H1 (cell line): ENCODE results near the gene WAC. TPM values are rescaled to one million over a fixed set of nuclear protein-coding genes. Genes with fewer than 3 reads are reported as not detected.

Source experiments
- CTCF ChIA-PET: fragments of 300-600 bp; sonication (Branson Sonifier 250); formaldehyde crosslinking; loops from one replicate; lab custom pipeline; 2021; ENCODE audit not compliant: partially characterized antibody; lab: Charles Lee
- POLR2A ChIA-PET: fragments of 300-600 bp; sonication (Branson Sonifier 250); formaldehyde crosslinking; loops from one replicate; lab custom pipeline; 2021; ENCODE audit warnings: inconsistent platforms; ENCODE audit not compliant: partially characterized antibody; lab: Charles Lee
- DNase-seq, 2 experiments: peaks; one replicate each; pipeline versions ENCODE4 v3.0.0 to v3.0.0-alpha.2; 2010 to 2022; ENCODE audit warnings: low spot score in 2 of 2, low read depth in 1 of 2, mixed read lengths in 1 of 2
- FAIRE-seq: peaks from 2 replicates; lab custom pipeline; 2011; peaks lifted over from hg19 to GRCh38; lab: Jason Lieb, UNC
- H2AFZ ChIP-seq: 2 replicates; pipeline ENCODE4 v1.8.1; 2012; ENCODE audit warnings: low read length, inconsistent platforms
- H2AK5ac ChIP-seq: 2 replicates; pipeline ENCODE4 v1.6.1; 2013; ENCODE audit warnings: low read depth, low read length
- H2BK120ac ChIP-seq: replicated peaks from 2 replicates; pipeline ENCODE3; 2013; ENCODE audit warnings: low read depth, low read length, inconsistent platforms
- H2BK12ac ChIP-seq: 2 replicates; pipeline ENCODE4 v1.6.1; 2013; ENCODE audit warnings: low read depth, low read length
- H2BK15ac ChIP-seq: 2 replicates; pipeline ENCODE4 v1.6.1; 2013; ENCODE audit warnings: low read length
- H2BK20ac ChIP-seq: 2 replicates; pipeline ENCODE4 v1.6.1; 2013; ENCODE audit warnings: low read length
- H2BK5ac ChIP-seq: 2 replicates; pipeline ENCODE4 v1.6.1; 2013; ENCODE audit warnings: low read depth, low read length
- H3K14ac ChIP-seq: 2 replicates; pipeline ENCODE4 v1.6.1; 2013; ENCODE audit warnings: inconsistent platforms; ENCODE audit not compliant: insufficient read length
- H3K18ac ChIP-seq: 2 replicates; pipeline ENCODE4 v1.6.1; 2013; ENCODE audit warnings: low read length; ENCODE audit errors: extremely low read depth
- H3K23ac ChIP-seq: 2 replicates; pipeline ENCODE4 v1.6.1; 2013; ENCODE audit warnings: inconsistent platforms; ENCODE audit not compliant: insufficient read length
- H3K23me2 ChIP-seq: 2 replicates; pipeline ENCODE4 v1.6.1; 2013; ENCODE audit warnings: low read depth, low read length
- H3K27ac ChIP-seq: 2 replicates; pipeline ENCODE4 v1.6.1; 2011; ENCODE audit warnings: low read depth, low read length, inconsistent platforms
- H3K27me3 ChIP-seq, 4 experiments: replicated peaks in 1 of 4; 1 replicate in 1 of 4; 2 replicates in 3 of 4; pipeline versions ENCODE4 v1.6.1 to v1.8.1; 2011 to 2013; ENCODE audit warnings: low read length in 3 of 4, mild to moderate bottlenecking in 3 of 4, inconsistent platforms in 2 of 4, mixed read lengths in 2 of 4, moderate library complexity in 1 of 4; ENCODE audit not compliant: control insufficient read depth in 3 of 4, insufficient read depth in 3 of 4; ENCODE audit errors: extremely low read depth in 1 of 4
- H3K36me3 ChIP-seq, 4 experiments: 2 replicates each; pipeline versions ENCODE4 v1.6.1 to v1.8.1; 2011 to 2013; ENCODE audit warnings: mild to moderate bottlenecking in 4 of 4, low read length in 3 of 4, moderate library complexity in 2 of 4, control low read depth in 1 of 4, inconsistent platforms in 1 of 4; ENCODE audit not compliant: insufficient read depth in 4 of 4, control insufficient read depth in 2 of 4
- H3K4ac ChIP-seq: replicated peaks from 2 replicates; pipeline ENCODE3; 2013; ENCODE audit warnings: low read length, low read depth, mixed read lengths, inconsistent platforms; ENCODE audit not compliant: insufficient read length
- H3K4me1 ChIP-seq, 4 experiments: replicated peaks in 1 of 4; 1 replicate in 1 of 4; 2 replicates in 3 of 4; pipeline versions ENCODE4 v1.6.1 to v1.8.1; 2011 to 2013; ENCODE audit warnings: low read length in 3 of 4, inconsistent platforms in 2 of 4, mixed read lengths in 1 of 4; ENCODE audit not compliant: insufficient read depth in 4 of 4, control insufficient read depth in 3 of 4
- H3K4me2 ChIP-seq, 2 experiments: 2 replicates each; pipeline versions ENCODE4 v1.6.1 to v1.8.1; 2011 to 2013; ENCODE audit warnings: low read depth in 2 of 2, low read length in 2 of 2, control low read depth in 1 of 2, inconsistent platforms in 1 of 2, mild to moderate bottlenecking in 1 of 2; ENCODE audit not compliant: insufficient read depth in 1 of 2
- H3K4me3 ChIP-seq, 4 experiments: fragments of 200-600, 300-600 bp in 1 of 4; sonication (generic), shearing (Covaris generic), sonication (Bioruptor Twin) in 1 of 4; 2 replicates each; pipeline versions ENCODE4 v1.5.1 to v1.8.1; 2011 to 2016; ENCODE audit warnings: low read length in 4 of 4, low read depth in 3 of 4, control low read depth in 2 of 4, inconsistent platforms in 2 of 4, mild to moderate bottlenecking in 2 of 4, mixed read lengths in 1 of 4, moderate library complexity in 1 of 4; ENCODE audit not compliant: insufficient read depth in 2 of 4; ENCODE audit errors: extremely low read depth in 1 of 4
- H3K56ac ChIP-seq: replicated peaks from 2 replicates; pipeline ENCODE3; 2013; ENCODE audit warnings: low read depth, mild to moderate bottlenecking, mixed read lengths, low read length, inconsistent platforms; ENCODE audit not compliant: insufficient read length
- H3K79me1 ChIP-seq: 2 replicates; pipeline ENCODE4 v1.6.1; 2013; ENCODE audit warnings: low read depth, low read length, control low read depth
- H3K79me2 ChIP-seq, 2 experiments: 2 replicates each; pipeline versions ENCODE4 v1.6.1 to v1.8.1; 2012 to 2013; ENCODE audit warnings: low read length in 2 of 2, mild to moderate bottlenecking in 2 of 2, inconsistent platforms in 1 of 2; ENCODE audit not compliant: insufficient read depth in 2 of 2, control insufficient read depth in 1 of 2
- H3K9ac ChIP-seq, 4 experiments: replicated peaks in 1 of 4; 1 replicate in 1 of 4; 2 replicates in 3 of 4; pipeline versions ENCODE4 v1.6.1 to v1.8.1; 2011 to 2013; ENCODE audit warnings: low read depth in 3 of 4, low read length in 3 of 4, control low read depth in 2 of 4, mild to moderate bottlenecking in 2 of 4, moderate library complexity in 2 of 4, inconsistent platforms in 1 of 4; ENCODE audit errors: extremely low read depth in 1 of 4
- H3K9me3 ChIP-seq, 2 experiments: 2 replicates each; pipeline versions ENCODE4 v1.6.1 to v1.8.1; 2012 to 2013; ENCODE audit warnings: mild to moderate bottlenecking in 2 of 2, moderate library complexity in 2 of 2, control low read depth in 1 of 2, inconsistent platforms in 1 of 2, low read depth in 1 of 2, low read length in 1 of 2, mixed read lengths in 1 of 2; ENCODE audit not compliant: insufficient read depth in 2 of 2
- H4K20me1 ChIP-seq, 2 experiments: replicated peaks in 1 of 2; 2 replicates each; pipeline versions ENCODE3 to v1.8.1; 2011 to 2013; ENCODE audit warnings: inconsistent platforms in 2 of 2, low read length in 2 of 2, mild to moderate bottlenecking in 1 of 2; ENCODE audit not compliant: insufficient read depth in 2 of 2, control insufficient read depth in 1 of 2
- H4K5ac ChIP-seq: 2 replicates; pipeline ENCODE4 v1.6.1; 2013; ENCODE audit warnings: low read length, low read depth, mixed read lengths, inconsistent platforms; ENCODE audit not compliant: insufficient read length
- H4K8ac ChIP-seq: 2 replicates; pipeline ENCODE4 v1.8.0; 2013; ENCODE audit warnings: mild to moderate bottlenecking, moderate library complexity, low read length, inconsistent platforms; ENCODE audit not compliant: insufficient read depth; ENCODE audit errors: extremely low read depth
- H4K91ac ChIP-seq: replicated peaks from 2 replicates; pipeline ENCODE3; 2013; ENCODE audit warnings: low read length, mixed read lengths, inconsistent platforms; ENCODE audit not compliant: insufficient read length
- EZH2 ChIP-seq: fragments of 200-600 bp; sonication (generic); IDR thresholded peaks from 2 replicates; pipeline ENCODE4 v1.7.1; 2012; ENCODE audit warnings: low read depth, mild to moderate bottlenecking, moderate library complexity, low read length, inconsistent platforms; ENCODE audit not compliant: severe bottlenecking
- GABPA ChIP-seq: IDR thresholded peaks from 2 replicates; pipeline ENCODE4 v1.6.1; 2011; ENCODE audit warnings: mild to moderate bottlenecking, low read length, moderate library complexity, borderline replicate concordance; ENCODE audit not compliant: insufficient read depth
- MAFK ChIP-seq: IDR thresholded peaks from 2 replicates; pipeline ENCODE4 v1.6.1; 2012; ENCODE audit warnings: low read depth, mild to moderate bottlenecking, improper control_type of control experiment, low read length
- NRF1 ChIP-seq: IDR thresholded peaks from 2 replicates; pipeline ENCODE4 v1.6.1; 2011; ENCODE audit warnings: mild to moderate bottlenecking, low read depth, low read length, improper control_type of control experiment
- POLR2A ChIP-seq, 2 experiments: IDR thresholded peaks; 1 replicate in 1 of 2; 2 replicates in 1 of 2; pipeline ENCODE4 v1.6.1; 2011; ENCODE audit warnings: low read depth in 2 of 2, low read length in 2 of 2, mild to moderate bottlenecking in 2 of 2; ENCODE audit errors: control extremely low read depth in 1 of 2
- SIRT6 ChIP-seq: IDR thresholded peaks from one replicate; pipeline ENCODE4 v1.7.1; 2012; ENCODE audit warnings: low read length, inconsistent platforms
- TAF1 ChIP-seq: IDR thresholded peaks from 2 replicates; pipeline ENCODE4 v1.6.1; 2011; ENCODE audit warnings: mild to moderate bottlenecking, low read depth, low read length
- WGBS, 2 experiments: shearing (Covaris generic) in 1 of 2; methylation state at CpG; one replicate each; pipeline versions ENCODE4 v1.1.6 to v1.1.7; 2013 to 2015; ENCODE audit warnings: low lambda C conversion rate in 2 of 2, mixed read lengths in 2 of 2, inconsistent platforms in 1 of 2, low coverage in 1 of 2, missing lambda C conversion rate in 1 of 2; ENCODE audit not compliant: insufficient replicate concordance in 2 of 2, insufficient coverage in 1 of 2, insufficient read length in 1 of 2; ENCODE audit errors: extremely low coverage in 1 of 2, missing lambda C conversion rate in 1 of 2; 5-methylcytosine and 5-hydroxymethylcytosine counted together
- polyA plus RNA-seq, 7 experiments: library from polyadenylated mRNA; depleted of rRNA in 3 of 7; stranded (reverse) in 5 of 7; unstranded in 2 of 7; fragments of >200 nt in 5 of 7; fragments of 200-250 nt in 2 of 7; gene quantifications; 1 replicate in 5 of 7; 2 replicates in 1 of 7; 4 replicates in 1 of 7; pipeline versions ENCODE4 v1.2.1 to v1.2.3, GENCODE V29; 2011 to 2013; ENCODE audit warnings: missing spikeins in 2 of 7, mixed read lengths in 2 of 7
- total RNA-seq: library from RNA; stranded (reverse); fragmentation: NEBNext Ultra II Directional; extraction: Animal tissue kit (Norgen Biotek cat#: 25700); gene quantifications from 2 replicates; pipeline ENCODE4 v1.2.1, GENCODE V29; 2021

The WAC gene
- total and polyA plus RNA-seq, 2 of the 8 experiments (the other 6 are each of a cell fraction or from before 2014, with no cell fraction given): 72.9 to 128 TPM

DNA sequence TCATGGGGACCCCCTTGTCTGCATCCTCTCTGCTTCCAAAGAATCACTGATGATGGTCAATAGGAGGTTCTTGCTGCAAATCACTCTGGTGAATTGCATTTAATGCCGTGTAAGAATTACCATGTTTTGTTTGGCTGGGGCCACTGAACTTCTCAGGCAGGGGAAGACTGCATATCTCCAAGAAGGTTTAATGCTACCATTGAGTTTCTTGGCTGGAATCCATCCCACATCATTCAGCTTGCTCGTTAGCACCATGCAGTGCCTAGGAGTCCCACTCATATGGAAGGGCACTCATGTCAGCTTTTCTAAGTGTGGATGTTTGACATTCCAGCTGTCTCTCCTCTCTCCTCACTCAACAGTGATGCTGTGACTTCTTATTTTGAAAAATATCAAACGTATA is 94.2 kb downstream of the WAC start:
- WGBS, 2 experiments: 88% methylated on average over 3 of the region's 3 CpGs; no CpG with 5 or more reads in 1 of the 2 experiments
- H2BK12ac ChIP-seq: no peak overlapping the region
- H3K79me1 ChIP-seq: no peaks in the 10 kb centered on the region
- no peak overlapping the region for H2BK120ac ChIP-seq
- no peaks in the 10 kb centered on the region for H3K23me2 ChIP-seq
- no peak overlapping the region for H3K23ac ChIP-seq
- ChIA-PET CTCF (interaction anchor here (0.7 to 3.3 kb wide), 4 partner anchors 10 to 503 kb away, joined by 3 to 25 read pairs (median 6); no protein-coding TSS in a partner anchor), POLR2A (no interaction called here)
- no peak for DNase-seq
- H3K18ac ChIP-seq: no peak overlapping the region
- H3K4me2 ChIP-seq: no peak overlapping the region
- no peaks in the 10 kb centered on the region for H3K9me3 ChIP-seq
- H3K9ac ChIP-seq: no peak overlapping the region
- H3K4ac ChIP-seq: no peak overlapping the region
- H2BK20ac ChIP-seq: no peak overlapping the region
- no peaks in the 10 kb centered on the region for H3K36me3 ChIP-seq
- H4K8ac ChIP-seq: no peak overlapping the region
- H3K27me3 ChIP-seq: no peaks in the 10 kb centered on the region
- H2AK5ac ChIP-seq: no peak overlapping the region
- no peak overlapping the region for H3K56ac ChIP-seq
- H3K4me3 ChIP-seq: no peak overlapping the region
- no peak overlapping the region for H2AFZ ChIP-seq
- H2BK15ac ChIP-seq: no peak overlapping the region
- peaks cover 0 to 3% (median under 1%) of the 10 kb centered on the region in 4 experiments; a peak in 2 of 7 replicates for H3K4me1 ChIP-seq
- no peak overlapping the region for H4K5ac ChIP-seq
- no peaks in the 10 kb centered on the region for H4K20me1 ChIP-seq
- H3K14ac ChIP-seq: no peak overlapping the region
- no peak for FAIRE-seq
- H3K27ac ChIP-seq: no peak overlapping the region
- H2BK5ac ChIP-seq: no peak overlapping the region
- no peaks in the 10 kb centered on the region for H3K79me2 ChIP-seq
- no peak overlapping the region for H4K91ac ChIP-seq
- TF ChIP-seq NRF1 (no peak), MAFK (no peak), TAF1 (no peak), GABPA (no peak), EZH2 (no peak), POLR2A (IDR thresholded peaks at IDR 0.05; ENCODE audit: control extremely low read depth in 1 of 2, low read depth in 2 of 2, low read length in 2 of 2) (no peak), SIRT6 (no peak)
